GM12878 (cell line): ENCODE results near the gene XPO1. TPM values are rescaled to one million over a fixed set of nuclear protein-coding genes. Genes with fewer than 3 reads are reported as not detected.
A peak's percentile ranks its signal among the peaks of the same experiment; 100 is the strongest.

ENCODE experiments used
- ATAC-seq: fragments of 200-7000 bp; cut with Tn5 transposase; 3 replicates; pipeline ENCODE4 v1.9.1; 2020; ENCODE audit warnings: mild to moderate bottlenecking, moderate library complexity
- BruUV-seq: library from RNA; stranded (reverse); fragments of 400-500 nt; replicated peaks from 2 replicates; lab custom pipeline; 2021; lab: Mats Ljungman, UMichigan
- CTCF ChIA-PET: fragments of 300-600 bp; sonication (Branson Sonifier 250); formaldehyde crosslinking; extraction: SDS; loops from one replicate; lab custom pipeline; 2021; ENCODE audit warnings: inconsistent platforms; lab: Yijun Ruan, JAX
- POLR2A ChIA-PET: fragments of 350-600 bp; formaldehyde crosslinking; extraction: SDS; loops from one replicate; lab custom pipeline; 2021; ENCODE audit warnings: inconsistent platforms; lab: Charles Lee
- RAD21 ChIA-PET: fragments of 300-600 bp; sonication (Branson Sonifier 250); formaldehyde crosslinking; loops from one replicate; lab custom pipeline; 2023; ENCODE audit warnings: antibody characterized with exemption; ENCODE audit not compliant: unreplicated experiment; lab: Charles Lee
- SMC1A ChIA-PET: fragments of 300-600 bp; sonication (Branson Sonifier 250); formaldehyde crosslinking; loops from one replicate; lab custom pipeline; 2023; ENCODE audit not compliant: unreplicated experiment, uncharacterized antibody; lab: Charles Lee
- DNase-seq: peaks from one replicate; pipeline ENCODE4 v3.0.0-alpha.2; 2011; ENCODE audit warnings: low read depth, low spot score
- FAIRE-seq: peaks from 3 replicates; lab custom pipeline; 2011; peaks lifted over from hg19 to GRCh38; lab: Jason Lieb, UNC
- H2AFZ ChIP-seq: 2 replicates; pipeline ENCODE4 v1.6.0; 2011; ENCODE audit warnings: low read depth, low read length, control low read depth; ENCODE audit not compliant: control insufficient read depth
- H3K27ac ChIP-seq: 2 replicates; pipeline ENCODE4 v1.5.1; 2011; ENCODE audit warnings: control low read depth; ENCODE audit not compliant: control insufficient read depth, insufficient read depth
- H3K27me3 ChIP-seq, 2 experiments: replicated peaks in 1 of 2; 2 replicates each; pipeline versions ENCODE4 v1.6.0 to v1.6.1; 2011; ENCODE audit warnings: low read length in 1 of 2; ENCODE audit not compliant: control insufficient read depth in 2 of 2, insufficient read depth in 2 of 2
- H3K36me3 ChIP-seq, 2 experiments: 2 replicates each; pipeline ENCODE4 v1.5.1; 2011; ENCODE audit warnings: low read length in 1 of 2; ENCODE audit not compliant: control insufficient read depth in 2 of 2, insufficient read depth in 2 of 2
- H3K4me1 ChIP-seq: 2 replicates; pipeline ENCODE4 v1.6.1; 2011; ENCODE audit warnings: mild to moderate bottlenecking, low read length, moderate library complexity, mixed read lengths; ENCODE audit not compliant: control insufficient read depth, insufficient read depth
- H3K4me2 ChIP-seq: 2 replicates; pipeline ENCODE4 v1.6.0; 2011; ENCODE audit warnings: control low read depth; ENCODE audit not compliant: control insufficient read depth, insufficient read depth
- H3K4me3 ChIP-seq: fragments of 200-600 bp; sonication (generic); 2 replicates; pipeline ENCODE4 v1.5.1; 2016
- H3K79me2 ChIP-seq: 2 replicates; pipeline ENCODE4 v1.6.0; 2011; ENCODE audit warnings: low read length; ENCODE audit not compliant: control insufficient read depth, insufficient read depth
- H3K9ac ChIP-seq: 2 replicates; pipeline ENCODE4 v1.8.0; 2011; ENCODE audit warnings: low read length, control low read depth, mixed read lengths; ENCODE audit not compliant: control insufficient read depth, insufficient read depth
- H3K9me3 ChIP-seq: replicated peaks from 3 replicates; pipeline ENCODE4 v1.5.1; 2011; ENCODE audit warnings: mild to moderate bottlenecking, low read length; ENCODE audit not compliant: control insufficient read depth, insufficient read depth
- H4K20me1 ChIP-seq: 2 replicates; pipeline ENCODE4 v1.6.0; 2011; ENCODE audit not compliant: control insufficient read depth, insufficient read depth
- IKZF2 ChIP-seq, 2 experiments: fragments of 450-650 bp; IDR thresholded peaks; 2 replicates each; pipeline ENCODE4 v1.6.1; 2017; ENCODE audit warnings: mild to moderate bottlenecking in 2 of 2, moderate library complexity in 2 of 2
- WGBS: methylation state at CpG from one replicate; pipeline ENCODE4 v1.1.6; 2016; ENCODE audit warnings: low lambda C conversion rate; ENCODE audit not compliant: insufficient replicate concordance, insufficient coverage; ENCODE audit errors: missing lambda C conversion rate; 5-methylcytosine and 5-hydroxymethylcytosine counted together
- in situ Hi-C: fragments of 300-500 bp; cut with MboI; formaldehyde crosslinking; loops from 9 replicates; pipeline ENCODE4 v1.14.3; 2018; ENCODE audit warnings: mixed read lengths
- intact Hi-C: fragments of 100-400 bp; cut with micrococcal nuclease; formaldehyde crosslinking; loops from one replicate; pipeline ENCODE4 v1.14.2; 2022; ENCODE audit not compliant: unreplicated experiment
- polyA plus RNA-seq, 11 experiments: library from polyadenylated mRNA; depleted of rRNA in 4 of 11; unstranded in 6 of 11; stranded (reverse) in 5 of 11; fragments of >200 nt; fragmentation: Nextera tagmentation in 4 of 11; fragmentation: Illumina TruSeq in 1 of 11; extraction: Ambion mirVana in 4 of 11; extraction: Trizol in 1 of 11; gene quantifications; 1 replicate in 1 of 11; 2 replicates in 10 of 11; pipeline versions ENCODE4 v1.2.1 to v1.2.3, GENCODE V29; 2011 to 2016; ENCODE audit warnings: inconsistent platforms in 2 of 11, missing spikeins in 2 of 11, low read depth in 1 of 11
- total RNA-seq, 4 experiments: library from RNA; depleted of rRNA in 3 of 4; stranded (reverse); fragments of >200 nt in 3 of 4; fragmentation: Illumina TruSeq in 1 of 4; extraction: Trizol in 1 of 4; gene quantifications; 2 replicates each; pipeline versions ENCODE4 v1.2.1 to v1.2.3, GENCODE V29; 2013 to 2021
- TF ChIP-seq, protein P1 (sequence below), 3 experiments: IDR thresholded peaks in 2 of 3; conservative IDR thresholded peaks in 1 of 3; 2 replicates each; pipeline ENCODE4 v1.5.1; 2011; ENCODE audit warnings: low read depth in 3 of 3, low read length in 3 of 3, mild to moderate bottlenecking in 3 of 3, control low read depth in 2 of 3, moderate library complexity in 2 of 3, inconsistent platforms in 1 of 3, mixed read lengths in 1 of 3; ENCODE audit not compliant: control insufficient read depth in 2 of 3, insufficient read depth in 1 of 3; ENCODE audit errors: extremely low read depth in 1 of 3

XPO1 gene
- total and polyA plus RNA-seq, 10 of the 15 experiments (the other 5 are each of a cell fraction or from before 2014, with no cell fraction given) = 57.3 to 216 (median 153) TPM

DNA sequence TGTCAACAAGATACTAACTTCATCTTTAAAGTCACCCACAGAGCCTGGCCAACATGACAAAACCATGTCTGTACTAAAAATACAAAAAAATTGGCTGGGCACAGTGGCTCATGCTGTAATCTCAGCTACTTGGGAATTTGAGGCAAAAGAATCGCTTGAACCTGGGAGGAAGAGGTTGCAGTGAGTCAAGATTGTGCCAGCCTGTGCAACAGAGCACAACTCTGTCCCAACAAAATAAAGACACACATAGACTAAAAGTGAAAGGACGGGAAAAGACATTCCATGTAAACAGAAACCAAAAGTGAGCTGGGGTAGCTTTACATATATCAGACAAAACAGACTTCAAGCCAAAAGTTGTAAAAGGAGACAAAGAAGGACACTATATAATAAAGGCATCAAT lies 102.1 kb downstream of the XPO1 start:
- peak overlapping the region; percentile 12; the same call in 1 of the 2 replicates for H3K4me2 ChIP-seq
- peaks cover 0 to 7% of the 10 kb centered on the region in 2 experiments; a peak in 2 of 4 replicates for H3K36me3 ChIP-seq
- 48% methylated on average over 2 of the region's 2 CpGs for whole genome bisulfite sequencing
- in situ Hi-C loops (no loop called here), intact Hi-C loops (no loop called here)
- H3K4me3 ChIP-seq = no peak overlapping the region
- SMC1A ChIA-PET = interaction anchor here (0.7 to 4.5 kb wide), 12 partner anchors 10 to 321 kb away, joined by 3 to 22 read pairs (median 5); no protein-coding TSS in a partner anchor
- H3K79me2 ChIP-seq = peaks cover 88% of the 10 kb centered on the region
- no peak overlapping the region for H3K9ac ChIP-seq
- no peaks in the 10 kb centered on the region for H3K27me3 ChIP-seq
- H3K27ac ChIP-seq = no peak overlapping the region
- POLR2A ChIA-PET = interaction anchor here (1.0 to 2.7 kb wide), 5 partner anchors 10 to 32 kb away, joined by 3 to 11 read pairs (median 4); no protein-coding TSS in a partner anchor
- TF ChIP-seq, protein P1, sequence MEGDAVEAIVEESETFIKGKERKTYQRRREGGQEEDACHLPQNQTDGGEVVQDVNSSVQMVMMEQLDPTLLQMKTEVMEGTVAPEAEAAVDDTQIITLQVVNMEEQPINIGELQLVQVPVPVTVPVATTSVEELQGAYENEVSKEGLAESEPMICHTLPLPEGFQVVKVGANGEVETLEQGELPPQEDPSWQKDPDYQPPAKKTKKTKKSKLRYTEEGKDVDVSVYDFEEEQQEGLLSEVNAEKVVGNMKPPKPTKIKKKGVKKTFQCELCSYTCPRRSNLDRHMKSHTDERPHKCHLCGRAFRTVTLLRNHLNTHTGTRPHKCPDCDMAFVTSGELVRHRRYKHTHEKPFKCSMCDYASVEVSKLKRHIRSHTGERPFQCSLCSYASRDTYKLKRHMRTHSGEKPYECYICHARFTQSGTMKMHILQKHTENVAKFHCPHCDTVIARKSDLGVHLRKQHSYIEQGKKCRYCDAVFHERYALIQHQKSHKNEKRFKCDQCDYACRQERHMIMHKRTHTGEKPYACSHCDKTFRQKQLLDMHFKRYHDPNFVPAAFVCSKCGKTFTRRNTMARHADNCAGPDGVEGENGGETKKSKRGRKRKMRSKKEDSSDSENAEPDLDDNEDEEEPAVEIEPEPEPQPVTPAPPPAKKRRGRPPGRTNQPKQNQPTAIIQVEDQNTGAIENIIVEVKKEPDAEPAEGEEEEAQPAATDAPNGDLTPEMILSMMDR (IDR thresholded peaks at IDR 0.05 in 2 of 3, conservative IDR thresholded peaks at IDR 0.05 in 1 of 3; ENCODE audit: control insufficient read depth in 2 of 3, extremely low read depth in 1 of 3, insufficient read depth in 1 of 3, low read depth in 3 of 3, low read length in 3 of 3) = no peak
- TF ChIP-seq IKZF2 (IDR thresholded peaks at IDR 0.05) = peak; percentile 34 to 37; a peak in 1 of 4 replicates
- peaks cover 10% of the 10 kb centered on the region; the same call in 1 of the 2 replicates for H4K20me1 ChIP-seq
- no peaks in the 10 kb centered on the region; the same call in 1 of the 3 replicates for H3K9me3 ChIP-seq
- H3K4me1 ChIP-seq = peaks cover 37% of the 10 kb centered on the region
- no peak overlapping the region for H2AFZ ChIP-seq
- ATAC-seq (peak; percentile 9), FAIRE-seq (no peak), DNase-seq (no peak)
- CTCF ChIA-PET = interaction anchor here (0.8 to 2.8 kb wide), 7 partner anchors 10 to 34 kb away, joined by 3 to 27 read pairs (median 3); partner anchors contain the start of gene USP34
- no TSS peak for BruUV-seq
- RAD21 ChIA-PET = interaction anchor here (0.9 to 3.0 kb wide), 2 partner anchors 10 to 16 kb away, joined by 3 to 20 read pairs; no protein-coding TSS in a partner anchor
